Superior temporal gyrus (tissue), 1 donor: Measurements from ENCODE around the gene MAN2A2.
A peak's percentile ranks its signal among the peaks of the same experiment; 100 is the strongest.

Source experiments
- DNase-seq: peaks from one replicate; pipeline ENCODE4 v3.0.0-alpha.2; 2016; ENCODE audit errors: extremely low spot score

The MAN2A2 gene

GRCh38 chr15:90960298-90961091 is 57.4 kb downstream of the MAN2A2 start:
- peak; percentile 18 for DNase-seq

GRCh38 chr15:90962021-90962420 is 58.9 kb downstream of the MAN2A2 start:
- DNase-seq, result no peak

GRCh38 chr15:90966262-90966661 is 63.2 kb downstream of the MAN2A2 start:
- DNase-seq, result no peak

DNA sequence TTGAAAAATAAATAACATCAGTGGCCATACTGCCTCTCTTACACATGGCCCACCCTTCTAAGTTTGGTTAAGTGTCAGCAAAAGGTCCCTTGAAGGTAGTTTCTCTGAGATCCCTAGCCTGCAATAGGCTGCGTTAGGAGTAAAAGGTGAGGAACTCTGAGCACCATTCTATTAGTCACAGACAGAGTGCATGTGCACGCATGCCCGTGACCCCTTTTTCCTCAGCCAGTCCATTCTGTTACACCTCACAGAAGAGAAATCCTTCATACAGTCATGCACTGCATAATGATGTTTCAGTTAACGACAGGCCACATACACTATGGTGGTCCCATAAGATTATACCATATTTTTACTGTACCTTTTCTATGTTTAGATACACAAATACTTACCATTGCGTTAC is 64.1 kb downstream of the MAN2A2 start:
- DNase-seq, result no peak

DNA sequence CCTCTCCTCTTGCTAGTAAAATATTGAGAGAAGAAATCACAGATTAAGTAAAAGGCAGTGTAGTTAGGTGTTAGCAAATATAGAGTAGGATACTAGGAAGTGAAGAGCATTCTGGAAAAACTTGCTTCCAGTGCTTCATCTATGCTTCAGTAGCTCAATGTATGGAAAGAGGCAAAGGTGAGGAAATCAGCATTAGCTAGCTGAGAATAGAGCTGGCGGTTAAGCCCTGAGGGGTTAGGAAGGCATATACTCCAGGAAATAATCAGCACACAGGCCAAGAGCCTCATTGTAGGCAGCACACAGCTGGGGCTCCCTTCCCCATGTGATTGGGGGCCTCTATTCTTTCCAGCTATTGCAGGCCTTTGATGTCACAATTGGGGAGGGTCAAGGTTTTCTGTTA is 65.3 kb downstream of the MAN2A2 start:
- no peak for DNase-seq

DNA sequence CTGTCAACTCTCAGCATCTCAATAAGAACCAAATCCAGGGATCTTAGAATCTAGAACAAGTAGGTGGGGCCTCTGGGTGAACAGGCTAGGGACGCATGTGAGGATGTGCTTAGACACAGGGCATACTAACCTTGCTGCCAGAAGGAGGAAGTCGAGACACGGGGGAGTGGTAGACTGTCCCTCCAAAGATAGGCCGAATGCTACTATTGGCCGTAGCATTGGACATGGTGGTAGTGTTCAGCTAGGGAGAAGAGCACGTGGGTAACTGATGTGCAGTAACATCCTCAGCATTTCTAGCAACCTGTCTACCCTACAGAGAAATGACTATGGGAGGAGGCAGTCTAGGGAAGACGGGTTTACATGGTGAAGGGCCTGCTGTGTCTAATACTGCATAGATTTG is 67.2 kb downstream of the MAN2A2 start:
- no peak for DNase-seq

DNA sequence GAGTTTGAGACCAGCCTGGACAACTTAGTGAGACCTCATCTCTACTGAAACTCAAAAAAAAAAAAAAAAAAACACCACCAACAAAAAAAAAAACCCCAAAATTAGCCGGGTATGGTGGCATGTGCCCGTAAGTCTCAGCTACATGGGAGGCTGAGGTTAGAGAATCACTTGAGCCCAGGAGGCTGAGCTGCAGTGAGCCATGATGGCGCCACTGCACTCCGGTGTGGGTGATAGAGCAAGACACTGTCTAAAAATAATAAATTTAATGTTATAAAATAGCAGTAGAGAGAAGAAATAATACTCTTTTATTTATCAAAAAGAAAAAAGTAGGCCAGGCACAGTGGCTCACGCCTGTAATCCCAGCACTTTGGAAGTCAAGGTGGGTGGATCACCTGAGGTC is 69.0 kb downstream of the MAN2A2 start:
- DNase-seq, result no peak
